Neural progenitor cell (in vitro differentiated cells): ENCODE measurements around the gene OR13J1. TPM values are rescaled to one million over a fixed set of nuclear protein-coding genes. Genes with fewer than 3 reads are reported as not detected.
"Not testable (repeated sequence)": the region's sequence is repeated elsewhere in the genome, so short reads cannot be mapped to it uniquely, and the experiment has no call there.

Experiments
- DNase-seq: peaks from one replicate; pipeline ENCODE4 v3.0.0-alpha.2; 2016; ENCODE audit warnings: low spot score
- H2AFZ ChIP-seq: fragments of 200-600 bp; sonication (generic); replicated peaks from 2 replicates; pipeline ENCODE4 v1.6.1; 2016; ENCODE audit warnings: antibody characterized with exemption
- H3F3A ChIP-seq: fragments of 200-600 bp; sonication (generic); 2 replicates; pipeline ENCODE4 v1.6.1; 2016; ENCODE audit warnings: antibody characterized with exemption, low read depth
- H3K27ac ChIP-seq: fragments of 200-600 bp; sonication (generic); 2 replicates; pipeline ENCODE4 v1.5.1; 2016; ENCODE audit warnings: mild to moderate bottlenecking
- H3K27me3 ChIP-seq: fragments of 200-600 bp; sonication (generic); 2 replicates; pipeline ENCODE4 v1.6.1; 2016; ENCODE audit warnings: mild to moderate bottlenecking, moderate library complexity
- H3K36me3 ChIP-seq: fragments of 200-600 bp; sonication (generic); 2 replicates; pipeline ENCODE4 v1.5.1; 2016
- H3K4me1 ChIP-seq: fragments of 200-600 bp; sonication (generic); 2 replicates; pipeline ENCODE4 v1.6.1; 2016; ENCODE audit warnings: mixed run types
- H3K4me2 ChIP-seq: fragments of 200-600 bp; sonication (generic); 2 replicates; pipeline ENCODE4 v1.6.1; 2016
- H3K4me3 ChIP-seq: fragments of 200-600 bp; sonication (generic); 2 replicates; pipeline ENCODE4 v1.5.1; 2016
- H3K79me2 ChIP-seq: fragments of 200-600 bp; sonication (generic); 2 replicates; pipeline ENCODE4 v1.6.1; 2016; ENCODE audit warnings: low read depth
- H3K9ac ChIP-seq: fragments of 200-600 bp; sonication (generic); 2 replicates; pipeline ENCODE4 v1.6.1; 2016
- H3K9me3 ChIP-seq: fragments of 200-600 bp; sonication (generic); 2 replicates; pipeline ENCODE4 v1.5.1; 2016; ENCODE audit warnings: low read depth
- H4K20me1 ChIP-seq: fragments of 200-600 bp; sonication (generic); 2 replicates; pipeline ENCODE4 v1.6.1; 2016; ENCODE audit warnings: low read depth
- H3K27ac Mint-ChIP-seq: 3 replicates; pipeline ENCODE4 v1.8.0; 2021; ENCODE audit warnings: mixed read lengths
- H3K27me3 Mint-ChIP-seq: 2 replicates; pipeline ENCODE4 v1.8.0; 2022; ENCODE audit warnings: low read depth, mild to moderate bottlenecking, inconsistent platforms, moderate library complexity, mixed read lengths; ENCODE audit not compliant: insufficient read depth
- H3K36me3 Mint-ChIP-seq: 3 replicates; pipeline ENCODE4 v1.8.0; 2021; ENCODE audit warnings: mixed read lengths
- H3K4me1 Mint-ChIP-seq: 3 replicates; pipeline ENCODE4 v1.8.0; 2021; ENCODE audit warnings: mixed read lengths
- H3K4me3 Mint-ChIP-seq: 3 replicates; pipeline ENCODE4 v1.8.0; 2021; ENCODE audit warnings: mild to moderate bottlenecking, moderate library complexity, mixed read lengths
- H3K9me3 Mint-ChIP-seq: 3 replicates; pipeline ENCODE4 v1.8.0; 2020; ENCODE audit warnings: mixed read lengths
- CTCF ChIP-seq: fragments of 200-600 bp; sonication (generic); IDR thresholded peaks from 2 replicates; pipeline ENCODE4 v1.5.1; 2017; ENCODE audit warnings: antibody characterized with exemption, mild to moderate bottlenecking
- EZH2 ChIP-seq: fragments of 200-600 bp; sonication (generic); IDR thresholded peaks from 2 replicates; pipeline ENCODE4 v1.6.1; 2017; ENCODE audit warnings: antibody characterized with exemption, mild to moderate bottlenecking, moderate library complexity
- EZH2phosphoT487 ChIP-seq: fragments of 200-600 bp; sonication (generic); IDR thresholded peaks from 2 replicates; pipeline ENCODE4 v1.6.1; 2017; ENCODE audit warnings: antibody characterized with exemption
- total RNA-seq: library from RNA; depleted of rRNA; stranded (reverse); fragments of >200 nt; gene quantifications from 2 replicates; pipeline ENCODE4 v1.2.3, GENCODE V29; 2015; ENCODE audit warnings: low replicate concordance

Gene OR13J1
- total RNA-seq, 1 donor from 2014 or later: not detected

GRCh38 chr9:35899021-35899420 lies 28.8 kb upstream of the OR13J1 start:
- Histone ChIP-seq H3K4me1 (no peaks in the 10 kb centered on the region), H3K27ac (no peak overlapping the region), H3K36me3 (no peaks in the 10 kb centered on the region), H3K4me3 (no peak overlapping the region), H3F3A (no peaks in the 10 kb centered on the region), H3K27me3 (peaks cover 29% of the 10 kb centered on the region), H3K9ac (no peak overlapping the region), H3K79me2 (no peaks in the 10 kb centered on the region), H2AFZ (no peak overlapping the region), H3K9me3 (no peaks in the 10 kb centered on the region), H4K20me1 (no peaks in the 10 kb centered on the region), H3K4me2 (no peak overlapping the region)
- H3K9me3 Mint-ChIP-seq: no peaks in the 10 kb centered on the region
- no peak for TF ChIP-seq EZH2
- TF ChIP-seq EZH2phosphoT487: no peak
- TF ChIP-seq CTCF: no peak
- no peak overlapping the region for H3K27ac Mint-ChIP-seq
- H3K36me3 Mint-ChIP-seq: no peaks in the 10 kb centered on the region
- no peaks in the 10 kb centered on the region for H3K4me1 Mint-ChIP-seq
- DNase-seq: no peak
- no peak overlapping the region for H3K4me3 Mint-ChIP-seq
- H3K27me3 Mint-ChIP-seq: peaks cover 2% of the 10 kb centered on the region

- DNase-seq: no peak
- no peak overlapping the region for H3K27ac ChIP-seq
- Mint-ChIP-seq H3K36me3 (no peaks in the 10 kb centered on the region), H3K27me3 (peaks cover 2% of the 10 kb centered on the region), H3K9me3 (no peaks in the 10 kb centered on the region), H3K4me1 (no peaks in the 10 kb centered on the region), H3K27ac (no peak overlapping the region), H3K4me3 (no peak overlapping the region)
- no peaks in the 10 kb centered on the region for H3K79me2 ChIP-seq
- H3K36me3 ChIP-seq: no peaks in the 10 kb centered on the region
- H3K27me3 ChIP-seq: peaks cover 29% of the 10 kb centered on the region
- no peaks in the 10 kb centered on the region for H4K20me1 ChIP-seq
- H3K4me2 ChIP-seq: no peak overlapping the region
- H2AFZ ChIP-seq: no peak overlapping the region
- no peak for TF ChIP-seq EZH2
- TF ChIP-seq EZH2phosphoT487: no peak
- TF ChIP-seq CTCF: no peak
- H3K4me1 ChIP-seq: no peaks in the 10 kb centered on the region
- H3K9me3 ChIP-seq: no peaks in the 10 kb centered on the region
- H3F3A ChIP-seq: no peaks in the 10 kb centered on the region
- H3K4me3 ChIP-seq: no peak overlapping the region
- H3K9ac ChIP-seq: no peak overlapping the region
These were observed 28.1 kb upstream of the OR13J1 start for GRCh38 chr9:35898337-35898736.

GRCh38 chr9:35897376-35898099 lies 27.3 kb upstream of the OR13J1 start:
- not testable (repeated sequence) for DNase-seq

GRCh38 chr9:35896570-35896969 lies 26.4 kb upstream of the OR13J1 start:
- Histone ChIP-seq H3K4me2 (no peak overlapping the region), H2AFZ (no peak overlapping the region), H3K79me2 (no peaks in the 10 kb centered on the region), H3K4me1 (no peaks in the 10 kb centered on the region), H3F3A (no peaks in the 10 kb centered on the region), H3K9me3 (no peaks in the 10 kb centered on the region), H3K27me3 (peaks cover 17% of the 10 kb centered on the region), H4K20me1 (no peaks in the 10 kb centered on the region), H3K36me3 (no peaks in the 10 kb centered on the region), H3K9ac (no peak overlapping the region), H3K4me3 (no peak overlapping the region), H3K27ac (no peak overlapping the region)
- no peak overlapping the region for H3K4me3 Mint-ChIP-seq
- H3K27me3 Mint-ChIP-seq: peaks cover 3% of the 10 kb centered on the region
- H3K27ac Mint-ChIP-seq: no peak overlapping the region
- H3K36me3 Mint-ChIP-seq: no peaks in the 10 kb centered on the region
- TF ChIP-seq CTCF (no peak), EZH2 (no peak), EZH2phosphoT487 (no peak)
- H3K9me3 Mint-ChIP-seq: no peaks in the 10 kb centered on the region
- DNase-seq: no peak
- H3K4me1 Mint-ChIP-seq: no peaks in the 10 kb centered on the region

More at GRCh38 chr9:35897376-35898099, 27.3 kb upstream of the OR13J1 start:
- not testable (repeated sequence) for H3K27me3 Mint-ChIP-seq, H3K27ac Mint-ChIP-seq, H3K9me3 Mint-ChIP-seq, H3K36me3 ChIP-seq, H3K4me3 ChIP-seq, H2AFZ ChIP-seq, H4K20me1 ChIP-seq, H3K4me1 ChIP-seq, H3K4me1 Mint-ChIP-seq, H3F3A ChIP-seq, H3K4me3 Mint-ChIP-seq, H3K36me3 Mint-ChIP-seq, H3K9me3 ChIP-seq, H3K4me2 ChIP-seq, H3K9ac ChIP-seq, H3K79me2 ChIP-seq, H3K27ac ChIP-seq
- peaks cover 27% of the 10 kb centered on the region for H3K27me3 ChIP-seq
